ENCODE data around the gene PRR7. TPM values are rescaled to one million over a fixed set of nuclear protein-coding genes. Genes with fewer than 3 reads are reported as not detected.
"Not testable (repeated sequence)": the region's sequence is repeated elsewhere in the genome, so short reads cannot be mapped to it uniquely, and the experiment has no call there.

The PRR7 gene
- total and polyA plus RNA-seq, 2 donors, result 1.6 to 3.6 TPM

GRCh38 chr5:177404641-177405179 lies 41.9 kb upstream of the PRR7 start:
- Histone ChIP-seq H3K27ac (ENCODE audit: low read depth in 1 of 2, low read length in 1 of 2) (no peak overlapping the region), H3K4me3 (ENCODE audit: low read length in 2 of 2) (peak overlapping the region in 1 of 2 donors; percentile 43), H3K9me3 (ENCODE audit: control insufficient read depth in 2 of 2, insufficient read depth in 1 of 2, low read length in 1 of 2) (peaks cover 0 to 29% of the 10 kb centered on the region in 2 donors), H3K27me3 (ENCODE audit: control insufficient read depth in 2 of 2, insufficient read depth in 1 of 2, low read length in 1 of 2) (peaks cover 37 to 63% of the 10 kb centered on the region in 2 donors), H3K4me1 (ENCODE audit: control insufficient read depth in 2 of 2, insufficient read depth in 2 of 2, low read length in 2 of 2) (peaks cover 25 to 44% of the 10 kb centered on the region in 2 donors), H3K36me3 (ENCODE audit: control insufficient read depth in 2 of 2, insufficient read depth in 2 of 2, low read length in 1 of 2) (no peaks in the 10 kb centered on the region)
- DNase-seq (ENCODE audit: low read depth in 6 of 9, low spot score in 9 of 9), result no peak
- 66% methylated on average over 16 of the region's 16 CpGs for WGBS

- H3K27ac ChIP-seq (ENCODE audit: low read depth in 1 of 2, low read length in 1 of 2), result no peak overlapping the region
- peaks cover 0 to 28% of the 10 kb centered on the region in 2 donors for H3K9me3 ChIP-seq (ENCODE audit: control insufficient read depth in 2 of 2, insufficient read depth in 1 of 2, low read length in 1 of 2)
- no peaks in the 10 kb centered on the region for H3K36me3 ChIP-seq (ENCODE audit: control insufficient read depth in 2 of 2, insufficient read depth in 2 of 2, low read length in 1 of 2)
- 95% methylated on average over 2 of the region's 2 CpGs for WGBS
- peaks cover 25 to 42% of the 10 kb centered on the region in 2 donors for H3K4me1 ChIP-seq (ENCODE audit: control insufficient read depth in 2 of 2, insufficient read depth in 2 of 2, low read length in 2 of 2)
- H3K27me3 ChIP-seq (ENCODE audit: control insufficient read depth in 2 of 2, insufficient read depth in 1 of 2, low read length in 1 of 2), result peaks cover 33 to 57% of the 10 kb centered on the region in 2 donors
- DNase-seq (ENCODE audit: low read depth in 6 of 9, low spot score in 9 of 9), result no peak
- H3K4me3 ChIP-seq (ENCODE audit: low read length in 2 of 2), result no peak overlapping the region
Measured at GRCh38 chr5:177405312-177405711, 41.3 kb upstream of the PRR7 start.

GRCh38 chr5:177405805-177406204 lies 40.8 kb upstream of the PRR7 start:
- DNase-seq (ENCODE audit: low read depth in 6 of 9, low spot score in 9 of 9), result no peak
- Histone ChIP-seq H3K4me3 (ENCODE audit: low read length in 2 of 2) (no peak overlapping the region), H3K36me3 (ENCODE audit: control insufficient read depth in 2 of 2, insufficient read depth in 2 of 2, low read length in 1 of 2) (no peaks in the 10 kb centered on the region), H3K4me1 (ENCODE audit: control insufficient read depth in 2 of 2, insufficient read depth in 2 of 2, low read length in 2 of 2) (peaks cover 25 to 43% of the 10 kb centered on the region in 2 donors), H3K9me3 (ENCODE audit: control insufficient read depth in 2 of 2, insufficient read depth in 1 of 2, low read length in 1 of 2) (peaks cover 0 to 23% of the 10 kb centered on the region in 2 donors), H3K27me3 (ENCODE audit: control insufficient read depth in 2 of 2, insufficient read depth in 1 of 2, low read length in 1 of 2) (peaks cover 33 to 52% of the 10 kb centered on the region in 2 donors), H3K27ac (ENCODE audit: low read depth in 1 of 2, low read length in 1 of 2) (no peak overlapping the region)
- WGBS, result 14% methylated on average over 5 of the region's 5 CpGs

- Histone ChIP-seq H3K9me3 (ENCODE audit: control insufficient read depth in 2 of 2, insufficient read depth in 1 of 2, low read length in 1 of 2) (peaks cover 0 to under 1% of the 10 kb centered on the region in 2 donors), H3K27me3 (ENCODE audit: control insufficient read depth in 2 of 2, insufficient read depth in 1 of 2, low read length in 1 of 2) (peaks cover 4 to 18% of the 10 kb centered on the region in 2 donors), H3K36me3 (ENCODE audit: control insufficient read depth in 2 of 2, insufficient read depth in 2 of 2, low read length in 1 of 2) (no peaks in the 10 kb centered on the region), H3K27ac (ENCODE audit: low read depth in 1 of 2, low read length in 1 of 2) (no peak within 1 kb of the TSS), H3K4me1 (ENCODE audit: control insufficient read depth in 2 of 2, insufficient read depth in 2 of 2, low read length in 2 of 2) (peaks cover 11 to 37% of the 10 kb centered on the region in 2 donors), H3K4me3 (ENCODE audit: low read length in 2 of 2) (no peak within 1 kb of the TSS)
- no peak for DNase-seq (ENCODE audit: low read depth in 6 of 9, low spot score in 9 of 9)
- 97% methylated on average over 9 of the region's 9 CpGs for WGBS
Measured at GRCh38 chr5:177409043-177409801, 37.4 kb upstream of the PRR7 start, which contains the start of gene F12. F12 (minus strand) TSS chr5:177409564; CDS start chr5:177409527, 37 bp downstream.

- Histone ChIP-seq H3K27me3 (ENCODE audit: control insufficient read depth in 2 of 2, insufficient read depth in 1 of 2, low read length in 1 of 2) (peaks cover 0 to 5% of the 10 kb centered on the region in 2 donors), H3K36me3 (ENCODE audit: control insufficient read depth in 2 of 2, insufficient read depth in 2 of 2, low read length in 1 of 2) (no peaks in the 10 kb centered on the region), H3K4me3 (ENCODE audit: low read length in 2 of 2) (no peak overlapping the region), H3K9me3 (ENCODE audit: control insufficient read depth in 2 of 2, insufficient read depth in 1 of 2, low read length in 1 of 2) (no peaks in the 10 kb centered on the region), H3K27ac (ENCODE audit: low read depth in 1 of 2, low read length in 1 of 2) (no peak overlapping the region), H3K4me1 (ENCODE audit: control insufficient read depth in 2 of 2, insufficient read depth in 2 of 2, low read length in 2 of 2) (peaks cover 5 to 32% of the 10 kb centered on the region in 2 donors)
- DNase-seq (ENCODE audit: low read depth in 6 of 9, low spot score in 9 of 9), result no peak
- WGBS, result 73% methylated on average over 3 of the region's 3 CpGs
Measured at GRCh38 chr5:177410575-177410974, 36.0 kb upstream of the PRR7 start.

- Histone ChIP-seq H3K4me1 (ENCODE audit: control insufficient read depth in 2 of 2, insufficient read depth in 2 of 2, low read length in 2 of 2) (peaks cover 5 to 31% of the 10 kb centered on the region in 2 donors), H3K36me3 (ENCODE audit: control insufficient read depth in 2 of 2, insufficient read depth in 2 of 2, low read length in 1 of 2) (no peaks in the 10 kb centered on the region), H3K27me3 (ENCODE audit: control insufficient read depth in 2 of 2, insufficient read depth in 1 of 2, low read length in 1 of 2) (no peaks in the 10 kb centered on the region), H3K9me3 (ENCODE audit: control insufficient read depth in 2 of 2, insufficient read depth in 1 of 2, low read length in 1 of 2) (no peaks in the 10 kb centered on the region), H3K4me3 (ENCODE audit: low read length in 2 of 2) (no peak overlapping the region), H3K27ac (ENCODE audit: low read depth in 1 of 2, low read length in 1 of 2) (no peak overlapping the region)
- 72% methylated on average over 8 of the region's 8 CpGs for WGBS
- DNase-seq (ENCODE audit: low read depth in 6 of 9, low spot score in 9 of 9), result peak in 1 of 9 donors; percentile 33
Measured at GRCh38 chr5:177412603-177413233, 33.9 kb upstream of the PRR7 start.

GRCh38 chr5:177414481-177414880 lies 32.1 kb upstream of the PRR7 start:
- 99% methylated on average over 3 of the region's 3 CpGs for WGBS
- Histone ChIP-seq H3K4me1 (ENCODE audit: control insufficient read depth in 2 of 2, insufficient read depth in 2 of 2, low read length in 2 of 2) (peaks cover 5 to 31% of the 10 kb centered on the region in 2 donors), H3K27me3 (ENCODE audit: control insufficient read depth in 2 of 2, insufficient read depth in 1 of 2, low read length in 1 of 2) (no peaks in the 10 kb centered on the region), H3K4me3 (ENCODE audit: low read length in 2 of 2) (no peak overlapping the region), H3K9me3 (ENCODE audit: control insufficient read depth in 2 of 2, insufficient read depth in 1 of 2, low read length in 1 of 2) (no peaks in the 10 kb centered on the region), H3K27ac (ENCODE audit: low read depth in 1 of 2, low read length in 1 of 2) (no peak overlapping the region), H3K36me3 (ENCODE audit: control insufficient read depth in 2 of 2, insufficient read depth in 2 of 2, low read length in 1 of 2) (no peaks in the 10 kb centered on the region)
- DNase-seq (ENCODE audit: low read depth in 6 of 9, low spot score in 9 of 9), result no peak

- H3K27ac ChIP-seq (ENCODE audit: low read depth in 1 of 2, low read length in 1 of 2), result not testable (repeated sequence)
- H3K4me1 ChIP-seq (ENCODE audit: control insufficient read depth in 2 of 2, insufficient read depth in 2 of 2, low read length in 2 of 2), result peaks cover 5 to 24% of the 10 kb centered on the region in 2 donors
Measured at GRCh38 chr5:177417081-177417480, 29.5 kb upstream of the PRR7 start.

GRCh38 chr5:177419046-177419445 lies 27.6 kb upstream of the PRR7 start:
- H3K4me3 ChIP-seq (ENCODE audit: low read length in 2 of 2), result no peak overlapping the region
- no peaks in the 10 kb centered on the region for H3K36me3 ChIP-seq (ENCODE audit: control insufficient read depth in 2 of 2, insufficient read depth in 2 of 2, low read length in 1 of 2)
- WGBS, result over 99% methylated on average over 3 of the region's 3 CpGs
- no peak for DNase-seq (ENCODE audit: low read depth in 6 of 9, low spot score in 9 of 9)
- H3K27me3 ChIP-seq (ENCODE audit: control insufficient read depth in 2 of 2, insufficient read depth in 1 of 2, low read length in 1 of 2), result no peaks in the 10 kb centered on the region
- H3K27ac ChIP-seq (ENCODE audit: low read depth in 1 of 2, low read length in 1 of 2), result no peak overlapping the region
- peaks cover 0 to 11% of the 10 kb centered on the region in 2 donors for H3K4me1 ChIP-seq (ENCODE audit: control insufficient read depth in 2 of 2, insufficient read depth in 2 of 2, low read length in 2 of 2)
- H3K9me3 ChIP-seq (ENCODE audit: control insufficient read depth in 2 of 2, insufficient read depth in 1 of 2, low read length in 1 of 2), result no peaks in the 10 kb centered on the region

More at GRCh38 chr5:177417081-177417480, 29.5 kb upstream of the PRR7 start:
- H3K36me3 ChIP-seq (ENCODE audit: control insufficient read depth in 2 of 2, insufficient read depth in 2 of 2, low read length in 1 of 2); H3K4me3 ChIP-seq (ENCODE audit: low read length in 2 of 2); H3K27me3 ChIP-seq (ENCODE audit: control insufficient read depth in 2 of 2, insufficient read depth in 1 of 2, low read length in 1 of 2); DNase-seq (ENCODE audit: low read depth in 6 of 9, low spot score in 9 of 9); H3K9me3 ChIP-seq (ENCODE audit: control insufficient read depth in 2 of 2, insufficient read depth in 1 of 2, low read length in 1 of 2): not testable (repeated sequence)
- WGBS, result 68% methylated on average over 6 of the region's 6 CpGs
